B cell (primary cell): Measurements from ENCODE around the gene CFAP161. TPM values are rescaled to one million over a fixed set of nuclear protein-coding genes. Genes with fewer than 3 reads are reported as not detected.

Source experiments
- ATAC-seq: fragments of 200-7000 bp; cut with Tn5 transposase; one replicate; pipeline ENCODE4 v1.10.0; 2021; ENCODE audit warnings: low read depth, mild to moderate bottlenecking, moderate number of reproducible peaks, moderate library complexity
- CTCF ChIA-PET: fragments of 350-600 bp; sonication (Branson Sonifier 250); formaldehyde crosslinking; loops from one replicate; lab custom pipeline; 2021; ENCODE audit warnings: antibody characterized with exemption, inconsistent platforms; lab: Charles Lee
- POLR2A ChIA-PET: fragments of 350-600 bp; sonication (Branson Sonifier 250); formaldehyde crosslinking; loops from one replicate; lab custom pipeline; 2021; ENCODE audit warnings: antibody characterized with exemption; lab: Charles Lee
- DNase-seq: peaks from one replicate; pipeline ENCODE4 v3.0.0; 2013
- H2AFZ ChIP-seq: 2 replicates; pipeline ENCODE4 v1.6.1; 2012; ENCODE audit warnings: mild to moderate bottlenecking, low read depth, low read length; ENCODE audit not compliant: insufficient read depth, poor library complexity, severe bottlenecking
- H3K27ac ChIP-seq, 2 donors: 1 replicate in 1 of 2; 2 replicates in 1 of 2; pipeline ENCODE4 v1.5.1; 2012 to 2013; ENCODE audit warnings: low read length in 2 of 2, mild to moderate bottlenecking in 2 of 2, moderate library complexity in 1 of 2
- H3K27me3 ChIP-seq, 4 experiments: fragments of 200-600 bp in 1 of 4; sonication (generic) in 1 of 4; replicated peaks in 1 of 4; 1 replicate in 2 of 4; 2 replicates in 2 of 4; pipeline versions ENCODE4 v1.6.1 to v1.7.0; 2013 to 2016; ENCODE audit warnings: low read length in 3 of 4, mild to moderate bottlenecking in 2 of 4, mixed read lengths in 1 of 4, moderate library complexity in 1 of 4; ENCODE audit not compliant: insufficient read depth in 4 of 4, control insufficient read depth in 3 of 4; ENCODE audit errors: control extremely low read depth in 1 of 4
- H3K36me3 ChIP-seq, 2 experiments: replicated peaks in 1 of 2; 1 replicate in 1 of 2; 2 replicates in 1 of 2; pipeline versions ENCODE4 v1.6.1 to v1.7.1; 2013; ENCODE audit warnings: low read length in 1 of 2; ENCODE audit not compliant: insufficient read depth in 2 of 2, control insufficient read depth in 1 of 2; ENCODE audit errors: control extremely low read depth in 1 of 2, extremely low read depth in 1 of 2
- H3K4me1 ChIP-seq, 2 donors: fragments of 200-600 bp in 1 of 2; sonication (generic) in 1 of 2; 1 replicate in 1 of 2; 2 replicates in 1 of 2; pipeline versions ENCODE4 v1.5.1 to v1.6.1; 2013 to 2017; ENCODE audit warnings: low read length in 2 of 2; ENCODE audit not compliant: control insufficient read depth in 2 of 2, insufficient read depth in 2 of 2
- H3K4me2 ChIP-seq: replicated peaks from 2 replicates; pipeline ENCODE3; 2012; ENCODE audit warnings: mild to moderate bottlenecking, low read depth, low read length; ENCODE audit not compliant: poor library complexity, severe bottlenecking
- H3K4me3 ChIP-seq, 5 experiments: fragments of 200-600 bp in 1 of 5; sonication (generic) in 1 of 5; 1 replicate in 3 of 5; 2 replicates in 2 of 5; pipeline versions ENCODE4 v1.5.1 to v1.7.0; 2011 to 2016; ENCODE audit warnings: low read length in 4 of 5, mild to moderate bottlenecking in 4 of 5, low read depth in 2 of 5, control low read depth in 1 of 5, moderate library complexity in 1 of 5; ENCODE audit not compliant: insufficient read depth in 1 of 5; ENCODE audit errors: control extremely low read depth in 1 of 5, extremely low read depth in 1 of 5
- H3K79me2 ChIP-seq: fragments of 200-600 bp; sonication (generic); one replicate; pipeline ENCODE4 v1.6.0; 2016; ENCODE audit warnings: low read length; ENCODE audit not compliant: control insufficient read depth, insufficient read depth
- H3K9ac ChIP-seq: fragments of 200-600 bp; sonication (generic); 2 replicates; pipeline ENCODE4 v1.6.1; 2017; ENCODE audit warnings: mild to moderate bottlenecking, low read length, moderate library complexity
- H3K9me3 ChIP-seq, 3 donors: one replicate each; pipeline versions ENCODE4 v1.6.1 to v1.7.1; 2013; ENCODE audit warnings: low read length in 2 of 3; ENCODE audit not compliant: control insufficient read depth in 2 of 3, insufficient read depth in 1 of 3; ENCODE audit errors: control extremely low read depth in 1 of 3
- H4K20me1 ChIP-seq: 2 replicates; pipeline ENCODE4 v1.6.0; 2012; ENCODE audit warnings: mild to moderate bottlenecking, low read length; ENCODE audit not compliant: insufficient read depth, control insufficient read depth, poor library complexity, severe bottlenecking
- H3K27ac Mint-ChIP-seq: one replicate; pipeline ENCODE4 v1.8.0; 2021; ENCODE audit warnings: mixed read lengths
- H3K27me3 Mint-ChIP-seq: one replicate; pipeline ENCODE4 v1.8.0; 2021; ENCODE audit warnings: mixed read lengths
- H3K4me1 Mint-ChIP-seq: one replicate; pipeline ENCODE4 v1.8.0; 2021; ENCODE audit warnings: mixed read lengths
- H3K4me3 Mint-ChIP-seq: one replicate; pipeline ENCODE4 v1.8.0; 2021; ENCODE audit warnings: mixed read lengths
- H3K9me3 Mint-ChIP-seq: one replicate; pipeline ENCODE4 v1.8.0; 2022; ENCODE audit warnings: mixed read lengths; ENCODE audit not compliant: insufficient read depth
- CTCF ChIP-seq: fragments of 200-600 bp; IDR thresholded peaks from one replicate; pipeline ENCODE4 v1.8.0; 2022; ENCODE audit warnings: antibody characterized with exemption, mild to moderate bottlenecking
- EZH2 ChIP-seq: IDR thresholded peaks from 2 replicates; pipeline ENCODE4 v1.6.1; 2012; ENCODE audit warnings: borderline replicate concordance, low read depth, mild to moderate bottlenecking, moderate library complexity, low read length; ENCODE audit not compliant: insufficient read depth, poor library complexity, severe bottlenecking
- WGBS: methylation state at CpG from one replicate; pipeline ENCODE4 v1.1.5; 2013; ENCODE audit warnings: missing lambda C conversion rate; ENCODE audit not compliant: insufficient coverage; 5-methylcytosine and 5-hydroxymethylcytosine counted together
- intact Hi-C: fragments of 100-400 bp; cut with micrococcal nuclease; formaldehyde crosslinking; loops from one replicate; pipeline ENCODE4 v1.10.0; 2022
- polyA plus RNA-seq: library from polyadenylated mRNA; depleted of rRNA; stranded (reverse); fragments of >200 nt; gene quantifications from 2 replicates; pipeline ENCODE4 v1.2.3, GENCODE V29; 2012
- total RNA-seq, 2 donors: library from RNA; stranded (reverse); fragments of 120-200 nt in 1 of 2; gene quantifications; 1 replicate in 1 of 2; 2 replicates in 1 of 2; pipeline versions ENCODE4 v1.2.3 to v1.2.4, GENCODE V29; 2013 to 2022

Gene CFAP161
- total and polyA plus RNA-seq, 2 donors (not counting 1 experiment from before 2014, with no cell fraction given): not detected

- no peak overlapping the region for H3K4me2 ChIP-seq
- peaks cover 0 to 3% (median 0%) of the 10 kb centered on the region in 3 donors for H3K9me3 ChIP-seq
- H3K27ac ChIP-seq: no peak overlapping the region
- no peak overlapping the region for H3K27ac Mint-ChIP-seq
- H3K4me3 Mint-ChIP-seq: no peak overlapping the region
- ATAC-seq (no peak), DNase-seq (no peak)
- H4K20me1 ChIP-seq: no peaks in the 10 kb centered on the region
- intact Hi-C loops: no loop called here
- H3K4me3 ChIP-seq: no peak overlapping the region
- H3K79me2 ChIP-seq: no peaks in the 10 kb centered on the region
- ChIA-PET CTCF (interaction anchor here (1.9 kb wide), 1 partner anchor 148 kb away, joined by 5 read pairs; no protein-coding TSS in a partner anchor), POLR2A (no interaction called here)
- H3K4me1 ChIP-seq: no peaks in the 10 kb centered on the region
- H3K9me3 Mint-ChIP-seq: no peaks in the 10 kb centered on the region
- no peak overlapping the region for H3K9ac ChIP-seq
- peaks cover 38% of the 10 kb centered on the region for H3K27me3 Mint-ChIP-seq
- no peaks in the 10 kb centered on the region for H3K36me3 ChIP-seq
- no peak overlapping the region for H2AFZ ChIP-seq
- peaks cover 0 to 17% (median 6%) of the 10 kb centered on the region in 4 experiments for H3K27me3 ChIP-seq
- no peaks in the 10 kb centered on the region for H3K4me1 Mint-ChIP-seq
- TF ChIP-seq CTCF (no peak), EZH2 (no peak)
- 57% methylated on average over 32 of the region's 42 CpGs for WGBS
These were observed 15.7 kb upstream of the CFAP161 start for GRCh38 chr15:81118361-81118760.

- TF ChIP-seq CTCF (no peak), EZH2 (no peak)
- Mint-ChIP-seq H3K4me3 (no peak overlapping the region), H3K27ac (no peak overlapping the region), H3K9me3 (no peaks in the 10 kb centered on the region), H3K4me1 (no peaks in the 10 kb centered on the region), H3K27me3 (peaks cover 44% of the 10 kb centered on the region)
- H3K4me1 ChIP-seq: no peaks in the 10 kb centered on the region
- H3K27me3 ChIP-seq: peaks cover 0 to 17% (median 6%) of the 10 kb centered on the region in 4 experiments
- CTCF ChIA-PET: no interaction called here
- H3K27ac ChIP-seq: no peak overlapping the region
- H3K9me3 ChIP-seq: peaks cover 0 to 3% (median 0%) of the 10 kb centered on the region in 3 donors
- ATAC-seq: no peak
- H2AFZ ChIP-seq: no peak overlapping the region
- H4K20me1 ChIP-seq: no peaks in the 10 kb centered on the region
- H3K36me3 ChIP-seq: no peaks in the 10 kb centered on the region
- H3K79me2 ChIP-seq: no peaks in the 10 kb centered on the region
- no peak overlapping the region for H3K4me2 ChIP-seq
- no peak for DNase-seq
- intact Hi-C loops: no loop called here
- POLR2A ChIA-PET: no interaction called here
- H3K9ac ChIP-seq: no peak overlapping the region
- no peak overlapping the region for H3K4me3 ChIP-seq
These were observed 14.0 kb upstream of the CFAP161 start for GRCh38 chr15:81120069-81120468.
